Measurements from ENCODE around the gene FAM151A. TPM values are rescaled to one million over a fixed set of nuclear protein-coding genes. Genes with fewer than 3 reads are reported as not detected.

FAM151A gene
- total RNA-seq (under 1 TPM; 0.56 to 0.94 TPM), polyA plus RNA-seq (ENCODE audit: insufficient read depth, low read depth, low replicate concordance) (2.2 TPM)
- long read RNA-seq, donor 1 = 0 reads
- long read RNA-seq, donor 2 = 0 reads

DNA sequence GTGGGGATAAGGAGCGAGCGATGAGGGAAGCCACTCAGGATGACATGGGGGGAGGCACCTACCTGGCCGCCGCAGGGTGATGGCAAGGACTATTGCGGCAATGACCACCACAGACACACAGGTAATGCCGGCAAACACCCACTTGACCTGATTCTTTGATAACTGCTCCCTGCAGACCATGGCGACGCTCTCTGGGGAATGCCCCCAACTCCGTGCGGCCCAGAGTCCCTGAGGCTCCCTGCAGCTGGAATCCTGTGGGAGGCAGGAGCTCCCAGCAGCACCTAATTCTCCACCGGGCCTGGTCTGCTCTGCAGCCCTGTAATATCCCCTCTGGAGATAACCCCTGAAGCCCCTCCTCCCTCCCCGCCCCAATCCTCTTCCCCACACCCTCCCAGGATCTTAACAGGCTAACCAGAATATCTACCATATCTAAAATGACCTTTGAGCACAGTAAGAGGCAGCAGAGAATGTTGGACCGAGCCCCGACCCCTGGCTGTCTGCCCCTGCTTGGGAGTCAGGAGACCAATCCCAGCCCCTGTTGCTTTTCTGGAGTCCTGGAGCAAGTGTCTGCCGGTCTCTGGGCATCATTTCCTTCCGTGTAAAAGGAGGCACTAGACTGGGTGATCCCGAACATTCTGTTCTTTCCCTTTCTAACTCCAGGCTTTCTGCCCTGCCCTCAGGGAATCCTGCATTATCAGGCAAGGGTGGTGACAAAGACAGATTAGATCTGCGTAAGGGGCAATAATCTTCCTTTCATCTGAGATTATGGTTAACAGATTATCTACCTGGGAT lies at the start of gene FAM151A:
Gene FAM151A, minus strand, starts transcription at position 310 of the 792 bp plus-strand sequence. Its CDS starts 130 bp downstream, at position 180.
- intact Hi-C loops (cut with DNase I; ENCODE audit: low total_unique reads) = no loop called here
- WGBS, 2 donors = 75 to 78% methylated on average over 18 of the region's 18 CpGs
- H3K27ac ChIP-seq = no peak within 1 kb of the TSS
- H3K4me1 ChIP-seq = no peaks in the 10 kb centered on the region
- H3K9me3 ChIP-seq = no peaks in the 10 kb centered on the region
- H3K4me3 ChIP-seq = no peak within 1 kb of the TSS
- H3K27me3 ChIP-seq = no peaks in the 10 kb centered on the region
- TF ChIP-seq, protein P1, sequence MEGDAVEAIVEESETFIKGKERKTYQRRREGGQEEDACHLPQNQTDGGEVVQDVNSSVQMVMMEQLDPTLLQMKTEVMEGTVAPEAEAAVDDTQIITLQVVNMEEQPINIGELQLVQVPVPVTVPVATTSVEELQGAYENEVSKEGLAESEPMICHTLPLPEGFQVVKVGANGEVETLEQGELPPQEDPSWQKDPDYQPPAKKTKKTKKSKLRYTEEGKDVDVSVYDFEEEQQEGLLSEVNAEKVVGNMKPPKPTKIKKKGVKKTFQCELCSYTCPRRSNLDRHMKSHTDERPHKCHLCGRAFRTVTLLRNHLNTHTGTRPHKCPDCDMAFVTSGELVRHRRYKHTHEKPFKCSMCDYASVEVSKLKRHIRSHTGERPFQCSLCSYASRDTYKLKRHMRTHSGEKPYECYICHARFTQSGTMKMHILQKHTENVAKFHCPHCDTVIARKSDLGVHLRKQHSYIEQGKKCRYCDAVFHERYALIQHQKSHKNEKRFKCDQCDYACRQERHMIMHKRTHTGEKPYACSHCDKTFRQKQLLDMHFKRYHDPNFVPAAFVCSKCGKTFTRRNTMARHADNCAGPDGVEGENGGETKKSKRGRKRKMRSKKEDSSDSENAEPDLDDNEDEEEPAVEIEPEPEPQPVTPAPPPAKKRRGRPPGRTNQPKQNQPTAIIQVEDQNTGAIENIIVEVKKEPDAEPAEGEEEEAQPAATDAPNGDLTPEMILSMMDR (IDR thresholded peaks at IDR 0.05) = no peak
- no peak for TF ChIP-seq POLR2A (IDR thresholded peaks at IDR 0.05)
- H3K36me3 ChIP-seq (ENCODE audit: low read depth, missing control alignments) = no peaks in the 10 kb centered on the region
- DNase-seq = no peak

DNA sequence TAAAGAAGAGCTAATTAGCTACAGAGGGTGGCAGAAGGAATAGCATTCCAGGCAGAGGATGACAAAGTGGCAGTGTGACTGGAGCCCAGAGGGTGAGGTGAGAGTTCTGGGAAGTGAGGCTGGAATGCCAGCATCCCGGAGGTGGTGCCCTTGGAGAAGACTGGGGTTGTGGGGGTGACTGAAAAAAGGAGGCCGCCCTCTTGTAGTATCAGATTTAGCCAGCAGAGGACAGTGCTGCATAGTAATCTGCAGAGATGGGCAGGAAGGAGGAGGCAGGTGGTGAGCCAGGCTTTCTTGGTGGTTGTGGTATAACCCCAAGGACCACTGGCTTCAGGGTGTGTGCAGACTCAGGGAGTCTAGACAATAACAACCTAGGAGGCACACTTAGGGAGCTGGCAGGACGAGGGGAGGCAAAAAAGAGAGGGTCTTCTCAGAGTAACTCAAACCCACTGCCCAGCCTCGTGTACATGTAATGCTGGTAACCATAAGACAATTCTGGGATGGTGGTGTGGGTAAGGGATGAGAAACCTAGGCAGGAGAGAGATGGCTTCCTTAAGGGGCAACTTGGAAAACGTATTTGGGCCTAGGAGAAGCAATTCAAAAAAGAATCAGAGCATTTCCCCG lies 48.8 kb upstream of the FAM151A start:
- WGBS, 2 donors = 82 to 86% methylated on average over 6 of the region's 6 CpGs
- TF ChIP-seq POLR2A (IDR thresholded peaks at IDR 0.05) = no peak
- TF ChIP-seq, protein P1 (IDR thresholded peaks at IDR 0.05) = peak; percentile 29 to 60 (median 43)
- H3K36me3 ChIP-seq (ENCODE audit: low read depth, missing control alignments) = no peaks in the 10 kb centered on the region
- no peaks in the 10 kb centered on the region for H3K27me3 ChIP-seq
- intact Hi-C loops (cut with DNase I; ENCODE audit: low total_unique reads) = no loop called here
- no peaks in the 10 kb centered on the region for H3K9me3 ChIP-seq
- DNase-seq = peak; percentile 36
- no peak overlapping the region for H3K4me3 ChIP-seq
- no peaks in the 10 kb centered on the region for H3K4me1 ChIP-seq
- no peak overlapping the region for H3K27ac ChIP-seq

DNA sequence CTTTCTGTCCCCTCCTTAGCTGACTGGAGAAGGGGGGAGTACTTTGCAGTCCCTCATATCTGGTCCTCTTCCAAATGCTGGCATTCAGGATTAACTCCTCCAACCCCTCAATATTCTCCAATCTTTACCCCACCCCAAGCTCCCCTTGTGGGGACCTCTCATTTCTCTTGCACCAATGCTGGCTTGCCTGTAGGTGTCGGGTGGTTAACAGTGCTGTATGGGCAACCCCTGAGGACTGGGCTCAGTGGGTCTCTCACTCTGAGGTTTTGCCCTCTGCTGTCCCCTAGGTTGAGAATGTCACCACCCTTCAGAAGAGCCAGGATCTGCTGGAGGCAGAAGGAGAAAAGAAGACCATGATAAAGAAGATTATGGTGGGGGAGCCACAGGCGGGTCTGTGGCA lies 45.2 kb upstream of the FAM151A start:
- Histone ChIP-seq H3K4me1 (no peaks in the 10 kb centered on the region), H3K27me3 (no peaks in the 10 kb centered on the region), H3K27ac (no peak overlapping the region), H3K4me3 (no peak overlapping the region), H3K9me3 (no peaks in the 10 kb centered on the region), H3K36me3 (ENCODE audit: low read depth, missing control alignments) (no peaks in the 10 kb centered on the region)
- WGBS, 2 donors = 81 to 91% methylated on average over 2 of the region's 2 CpGs
- intact Hi-C loops (cut with DNase I; ENCODE audit: low total_unique reads) = no loop called here
- TF ChIP-seq, protein P1 (IDR thresholded peaks at IDR 0.05) = no peak
- no peak for TF ChIP-seq POLR2A (IDR thresholded peaks at IDR 0.05)
- DNase-seq = no peak

DNA sequence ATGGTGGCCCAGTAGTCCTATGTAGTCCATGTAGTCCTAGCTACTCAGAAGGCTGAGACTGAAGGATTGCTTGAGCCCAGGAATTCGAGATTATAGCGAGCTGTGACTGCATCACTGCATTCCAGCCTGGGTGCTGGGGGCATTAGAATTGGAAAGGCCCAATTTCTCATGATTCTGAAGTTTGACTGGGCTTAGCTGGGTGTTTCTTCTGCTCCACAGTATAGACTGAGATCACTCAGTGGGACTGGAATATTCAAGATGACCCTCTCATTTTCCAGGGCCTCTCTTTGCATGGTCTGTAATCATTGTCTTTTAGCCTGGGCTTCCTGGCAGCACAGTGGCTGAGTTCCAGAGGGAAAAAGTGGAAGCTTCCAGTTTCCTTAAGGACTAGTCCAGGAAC lies 44.5 kb upstream of the FAM151A start:
- H3K36me3 ChIP-seq (ENCODE audit: low read depth, missing control alignments) = no peaks in the 10 kb centered on the region
- WGBS, 2 donors = 100% methylated on average over 2 of the region's 2 CpGs
- TF ChIP-seq POLR2A (IDR thresholded peaks at IDR 0.05) = no peak
- TF ChIP-seq, protein P1 (IDR thresholded peaks at IDR 0.05) = no peak
- intact Hi-C loops (cut with DNase I; ENCODE audit: low total_unique reads) = no loop called here
- no peak for DNase-seq
- H3K4me1 ChIP-seq = no peaks in the 10 kb centered on the region
- no peaks in the 10 kb centered on the region for H3K27me3 ChIP-seq
- no peaks in the 10 kb centered on the region for H3K9me3 ChIP-seq
- no peak overlapping the region for H3K27ac ChIP-seq
- H3K4me3 ChIP-seq = no peak overlapping the region

Measured in testis (tissue), 5 donors.